ENCODE results near the gene HAO1. TPM values are rescaled to one million over a fixed set of nuclear protein-coding genes. Genes with fewer than 3 reads are reported as not detected.

The HAO1 gene
- total and polyA plus RNA-seq, 10 donors, result not detected

DNA sequence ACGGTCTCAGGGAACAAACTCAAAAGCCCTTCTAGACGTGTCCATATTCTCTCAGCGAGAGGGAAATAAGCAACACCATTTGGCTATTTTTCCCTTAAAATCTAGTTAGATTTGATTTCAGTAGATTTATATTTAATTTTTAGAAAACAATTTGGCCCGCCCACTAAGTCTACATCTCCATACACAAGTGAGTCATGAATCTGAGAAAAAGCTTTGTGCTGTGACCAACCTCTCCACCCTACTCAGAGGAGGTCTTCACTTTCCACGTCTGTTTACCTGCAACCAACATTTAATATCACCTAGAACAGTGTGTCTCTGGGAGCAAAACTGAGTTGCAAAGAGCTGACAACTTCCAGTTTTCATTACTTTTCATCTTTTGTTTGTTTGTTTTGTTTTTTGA is 48.6 kb downstream of the HAO1 start:
- Histone ChIP-seq H3K9me3 (no peaks in the 10 kb centered on the region), H3K4me3 (no peak overlapping the region), H3K27ac (no peak overlapping the region), H3K4me1 (no peaks in the 10 kb centered on the region), H3K27me3 (replicated peaks in 1 of 7) (no peaks in the 10 kb centered on the region), H3K36me3 (no peaks in the 10 kb centered on the region)
- intact Hi-C loops (cut with DNase I; ENCODE audit: low total_unique reads), result no loop called here
- 84 to 96% (median 88%) methylated on average over 5 of the region's 5 CpGs for WGBS, 5 donors
- TF ChIP-seq POLR2AphosphoS5 (IDR thresholded peaks at IDR 0.05), result no peak
- no peak for TF ChIP-seq POLR2A (IDR thresholded peaks at IDR 0.05)
- TF ChIP-seq, protein P1, sequence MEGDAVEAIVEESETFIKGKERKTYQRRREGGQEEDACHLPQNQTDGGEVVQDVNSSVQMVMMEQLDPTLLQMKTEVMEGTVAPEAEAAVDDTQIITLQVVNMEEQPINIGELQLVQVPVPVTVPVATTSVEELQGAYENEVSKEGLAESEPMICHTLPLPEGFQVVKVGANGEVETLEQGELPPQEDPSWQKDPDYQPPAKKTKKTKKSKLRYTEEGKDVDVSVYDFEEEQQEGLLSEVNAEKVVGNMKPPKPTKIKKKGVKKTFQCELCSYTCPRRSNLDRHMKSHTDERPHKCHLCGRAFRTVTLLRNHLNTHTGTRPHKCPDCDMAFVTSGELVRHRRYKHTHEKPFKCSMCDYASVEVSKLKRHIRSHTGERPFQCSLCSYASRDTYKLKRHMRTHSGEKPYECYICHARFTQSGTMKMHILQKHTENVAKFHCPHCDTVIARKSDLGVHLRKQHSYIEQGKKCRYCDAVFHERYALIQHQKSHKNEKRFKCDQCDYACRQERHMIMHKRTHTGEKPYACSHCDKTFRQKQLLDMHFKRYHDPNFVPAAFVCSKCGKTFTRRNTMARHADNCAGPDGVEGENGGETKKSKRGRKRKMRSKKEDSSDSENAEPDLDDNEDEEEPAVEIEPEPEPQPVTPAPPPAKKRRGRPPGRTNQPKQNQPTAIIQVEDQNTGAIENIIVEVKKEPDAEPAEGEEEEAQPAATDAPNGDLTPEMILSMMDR (IDR thresholded peaks at IDR 0.05 in 8 of 11, conservative IDR thresholded peaks at IDR 0.05 in 3 of 11), result no peak
- DNase-seq, result no peak

DNA sequence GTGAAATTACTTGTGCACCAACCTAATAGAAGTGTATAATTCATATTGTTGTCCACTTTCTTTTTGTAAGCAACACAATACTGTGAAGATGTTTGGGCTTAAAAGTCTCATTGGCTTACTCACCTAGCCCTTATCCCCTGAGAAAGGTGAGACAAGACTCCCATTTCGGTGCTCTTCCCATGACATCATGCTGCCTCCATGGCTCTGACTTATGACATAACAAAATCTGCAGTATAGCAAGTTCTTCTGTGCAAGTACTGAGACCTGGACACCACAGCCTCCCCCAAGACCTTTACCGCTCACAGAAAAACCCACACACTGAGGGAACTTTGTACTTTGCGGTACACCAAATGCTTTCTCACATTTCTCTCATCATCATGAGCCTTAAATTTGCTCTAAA is 50.5 kb downstream of the HAO1 start:
- Histone ChIP-seq H3K4me3 (no peak overlapping the region), H3K27me3 (replicated peaks in 1 of 7) (no peaks in the 10 kb centered on the region), H3K27ac (no peak overlapping the region), H3K9me3 (no peaks in the 10 kb centered on the region), H3K36me3 (no peaks in the 10 kb centered on the region), H3K4me1 (no peaks in the 10 kb centered on the region)
- intact Hi-C loops (cut with DNase I; ENCODE audit: low total_unique reads), result no loop called here
- 73 to 94% (median 93%) methylated on average over 3 of the region's 3 CpGs for WGBS, 5 donors
- TF ChIP-seq, protein P1 (IDR thresholded peaks at IDR 0.05 in 8 of 11, conservative IDR thresholded peaks at IDR 0.05 in 3 of 11), result no peak
- no peak for TF ChIP-seq POLR2A (IDR thresholded peaks at IDR 0.05)
- TF ChIP-seq POLR2AphosphoS5 (IDR thresholded peaks at IDR 0.05), result no peak
- no peak for DNase-seq

DNA sequence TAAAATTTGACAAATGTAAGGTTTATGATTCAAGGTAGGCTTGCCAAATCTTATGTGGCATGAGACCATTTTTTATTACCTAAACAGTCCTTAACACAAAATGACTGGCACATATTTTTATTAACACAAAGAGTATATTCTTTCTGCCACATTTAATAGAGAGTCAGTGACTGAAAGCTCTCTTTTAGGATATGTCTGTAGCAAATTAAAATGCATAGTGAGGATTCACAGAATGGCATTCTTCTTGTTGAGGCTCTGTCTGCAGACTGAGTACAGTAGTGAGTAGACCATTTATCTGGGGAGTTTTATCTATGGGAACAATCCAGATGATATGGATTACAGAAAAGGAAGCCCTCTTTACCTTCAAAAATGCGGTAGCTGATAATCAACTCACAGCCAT is 56.5 kb downstream of the HAO1 start:
- Histone ChIP-seq H3K27ac (no peak overlapping the region), H3K4me1 (no peaks in the 10 kb centered on the region), H3K36me3 (no peaks in the 10 kb centered on the region), H3K9me3 (no peaks in the 10 kb centered on the region), H3K4me3 (no peak overlapping the region), H3K27me3 (replicated peaks in 1 of 7) (no peaks in the 10 kb centered on the region)
- DNase-seq, result no peak
- 83 to 95% (median 89%) methylated on average over 1 of the region's 1 CpG for WGBS, 5 donors
- intact Hi-C loops (cut with DNase I; ENCODE audit: low total_unique reads), result no loop called here
- no peak for TF ChIP-seq POLR2A (IDR thresholded peaks at IDR 0.05)
- no peak for TF ChIP-seq POLR2AphosphoS5 (IDR thresholded peaks at IDR 0.05)
- TF ChIP-seq, protein P1 (IDR thresholded peaks at IDR 0.05 in 8 of 11, conservative IDR thresholded peaks at IDR 0.05 in 3 of 11), result no peak

DNA sequence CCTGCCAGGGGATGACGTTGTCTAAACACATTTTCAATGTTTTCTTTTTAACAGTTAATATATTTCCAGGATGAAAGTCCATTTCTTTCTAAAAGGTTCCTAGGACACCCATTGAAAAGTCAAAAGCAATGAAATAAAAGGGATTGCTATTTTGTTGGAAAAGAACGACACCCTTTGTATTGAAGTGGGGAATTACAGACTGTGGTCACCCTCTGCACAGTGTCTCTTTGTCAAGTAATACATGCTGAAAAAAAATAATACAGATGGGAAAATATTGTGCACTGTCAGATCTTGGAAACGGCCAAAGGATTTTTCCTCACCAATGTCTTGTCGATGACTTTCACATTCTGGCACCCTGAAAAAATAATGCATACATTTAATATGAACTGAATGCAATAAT is 56.9 kb downstream of the HAO1 start:
- no peaks in the 10 kb centered on the region for H3K36me3 ChIP-seq
- intact Hi-C loops (cut with DNase I; ENCODE audit: low total_unique reads), result no loop called here
- DNase-seq, result no peak
- no peaks in the 10 kb centered on the region for H3K9me3 ChIP-seq
- H3K4me1 ChIP-seq, result no peaks in the 10 kb centered on the region
- H3K27me3 ChIP-seq (replicated peaks in 1 of 7), result no peaks in the 10 kb centered on the region
- 81 to 92% (median 86%) methylated on average over 4 of the region's 4 CpGs for WGBS, 5 donors
- H3K4me3 ChIP-seq, result no peak overlapping the region
- TF ChIP-seq, protein P1 (IDR thresholded peaks at IDR 0.05 in 8 of 11, conservative IDR thresholded peaks at IDR 0.05 in 3 of 11), result no peak
- TF ChIP-seq POLR2A (IDR thresholded peaks at IDR 0.05) (no peak), POLR2AphosphoS5 (IDR thresholded peaks at IDR 0.05) (no peak)
- H3K27ac ChIP-seq, result no peak overlapping the region
